Hematopoietic multipotent progenitor cell treated with erythropoietin and hydrocortisone succinate and interleukin-3 and kit ligand, for 4 days (in vitro differentiated cells): ENCODE data around the gene GRIA1.
A peak's percentile ranks its signal among the peaks of the same experiment; 100 is the strongest.

Experiments used
- DNase-seq: peaks from one replicate; pipeline ENCODE4 v3.0.0-alpha.2; 2015

GRIA1 gene

GRCh38 chr5:153500178-153500577 is 9.7 kb downstream of the GRIA1 start:
- no peak for DNase-seq

- no peak for DNase-seq
These were observed 14.3 kb downstream of the GRIA1 start for GRCh38 chr5:153504726-153505125.

- DNase-seq: no peak
These were observed 18.2 kb downstream of the GRIA1 start for GRCh38 chr5:153508700-153509099.

- no peak for DNase-seq
These were observed 21.2 kb downstream of the GRIA1 start for GRCh38 chr5:153511622-153512021.

- no peak for DNase-seq
These were observed 22.7 kb downstream of the GRIA1 start for GRCh38 chr5:153513156-153513555.

- DNase-seq: no peak
These were observed 24.8 kb downstream of the GRIA1 start for GRCh38 chr5:153515301-153515700.

GRCh38 chr5:153516504-153517240 is 26.2 kb downstream of the GRIA1 start:
- DNase-seq: no peak

- DNase-seq: peak; percentile 4
These were observed 26.8 kb downstream of the GRIA1 start for GRCh38 chr5:153517241-153517611.

GRCh38 chr5:153520137-153520536 is 29.7 kb downstream of the GRIA1 start:
- no peak for DNase-seq

GRCh38 chr5:153520952-153521351 is 30.5 kb downstream of the GRIA1 start:
- DNase-seq: no peak

GRCh38 chr5:153523211-153523610 is 32.7 kb downstream of the GRIA1 start:
- DNase-seq: no peak

GRCh38 chr5:153523831-153524230 is 33.4 kb downstream of the GRIA1 start:
- DNase-seq: no peak

- DNase-seq: no peak
These were observed 35.1 kb downstream of the GRIA1 start for GRCh38 chr5:153525536-153525935.

- no peak for DNase-seq
These were observed 40.1 kb downstream of the GRIA1 start for GRCh38 chr5:153530357-153531143.

- DNase-seq: no peak
These were observed 43.1 kb downstream of the GRIA1 start for GRCh38 chr5:153533546-153533945.

GRCh38 chr5:153534102-153534501 is 43.6 kb downstream of the GRIA1 start:
- DNase-seq: no peak

- no peak for DNase-seq
These were observed 46.7 kb downstream of the GRIA1 start for GRCh38 chr5:153537207-153537606.

- DNase-seq: no peak
These were observed 49.5 kb downstream of the GRIA1 start for GRCh38 chr5:153539983-153540382.

GRCh38 chr5:153542536-153542935 is 52.1 kb downstream of the GRIA1 start:
- no peak for DNase-seq

GRCh38 chr5:153543288-153543687 is 52.8 kb downstream of the GRIA1 start:
- no peak for DNase-seq

- no peak for DNase-seq
These were observed 53.5 kb downstream of the GRIA1 start for GRCh38 chr5:153543959-153544470.

GRCh38 chr5:153544706-153545105 is 54.2 kb downstream of the GRIA1 start:
- DNase-seq: no peak

GRCh38 chr5:153546566-153546965 is 56.1 kb downstream of the GRIA1 start:
- no peak for DNase-seq

GRCh38 chr5:153551537-153552079 is 61.1 kb downstream of the GRIA1 start:
- peak; percentile 27 for DNase-seq
